GM10847 (cell line): ENCODE results near the gene NTF3.

ENCODE experiments used
- POLR2A ChIP-seq: IDR thresholded peaks from 2 replicates; pipeline ENCODE4 v1.6.1; 2011; ENCODE audit not compliant: insufficient read length; ENCODE audit errors: extremely low read depth

The NTF3 gene

GRCh38 chr12:5432011-5432400 is at the start of gene NTF3:
TSS of gene NTF3 (plus strand) at chr12:5432108. CDS start at chr12:5432325, 217 bp downstream.
- TF ChIP-seq POLR2A = no peak

- no peak for TF ChIP-seq POLR2A
These were observed 47.9 kb upstream of the NTF3 start for GRCh38 chr12:5384015-5384414.

- no peak for TF ChIP-seq POLR2A
These were observed 43.0 kb upstream of the NTF3 start for GRCh38 chr12:5388581-5389535.

GRCh38 chr12:5390174-5390799 is 41.6 kb upstream of the NTF3 start:
- no peak for TF ChIP-seq POLR2A

GRCh38 chr12:5391653-5392052 is 40.3 kb upstream of the NTF3 start:
- TF ChIP-seq POLR2A = no peak

- no peak for TF ChIP-seq POLR2A
These were observed 38.9 kb upstream of the NTF3 start for GRCh38 chr12:5392961-5393360.

GRCh38 chr12:5395443-5396271 is 36.3 kb upstream of the NTF3 start:
- no peak for TF ChIP-seq POLR2A

- TF ChIP-seq POLR2A = no peak
These were observed 35.4 kb upstream of the NTF3 start for GRCh38 chr12:5396541-5396940.

GRCh38 chr12:5399266-5399665 is 32.6 kb upstream of the NTF3 start:
- no peak for TF ChIP-seq POLR2A

GRCh38 chr12:5402009-5402935 is 29.6 kb upstream of the NTF3 start:
- no peak for TF ChIP-seq POLR2A

GRCh38 chr12:5403411-5403810 is 28.5 kb upstream of the NTF3 start:
- no peak for TF ChIP-seq POLR2A

- no peak for TF ChIP-seq POLR2A
These were observed 24.7 kb upstream of the NTF3 start for GRCh38 chr12:5407034-5407856.

GRCh38 chr12:5409619-5410018 is 22.3 kb upstream of the NTF3 start:
- no peak for TF ChIP-seq POLR2A

GRCh38 chr12:5416571-5416970 is 15.3 kb upstream of the NTF3 start:
- TF ChIP-seq POLR2A = no peak
